MCF 10A (cell line): Measurements from ENCODE around the gene IVD. TPM values are rescaled to one million over a fixed set of nuclear protein-coding genes. Genes with fewer than 3 reads are reported as not detected.

Source experiments
- BruUV-seq: library from RNA; stranded (reverse); fragments of 400-500 nt; replicated peaks from 2 replicates; lab custom pipeline; 2021; lab: Mats Ljungman, UMichigan
- CTCF ChIA-PET: fragments of 300-600 bp; sonication (Branson Sonifier 250); formaldehyde crosslinking; extraction: SDS; loops from one replicate; lab custom pipeline; 2021; ENCODE audit warnings: antibody characterized with exemption, inconsistent platforms; lab: Yijun Ruan, JAX
- POLR2A ChIA-PET: fragments of 300-600, 350-650 bp; sonication (Branson Sonifier 250); formaldehyde crosslinking; extraction: SDS; loops from one replicate; lab custom pipeline; 2020; ENCODE audit warnings: antibody characterized with exemption, inconsistent platforms; lab: Yijun Ruan, JAX
- DNase-seq: peaks from one replicate; pipeline ENCODE4 v3.0.0-alpha.2; 2018; ENCODE audit not compliant: unreplicated experiment
- H3K27ac Mint-ChIP-seq: one replicate; pipeline ENCODE4 v1.8.0; 2022; ENCODE audit warnings: mild to moderate bottlenecking, low read depth, mixed read lengths; ENCODE audit not compliant: unreplicated experiment
- H3K27me3 Mint-ChIP-seq: one replicate; pipeline ENCODE4 v1.8.0; 2022; ENCODE audit warnings: mixed read lengths; ENCODE audit not compliant: insufficient read depth, unreplicated experiment
- H3K36me3 Mint-ChIP-seq: one replicate; pipeline ENCODE4 v1.8.0; 2022; ENCODE audit warnings: mild to moderate bottlenecking, moderate library complexity, mixed read lengths; ENCODE audit not compliant: insufficient read depth, unreplicated experiment
- H3K4me1 Mint-ChIP-seq: one replicate; pipeline ENCODE4 v1.8.0; 2022; ENCODE audit warnings: mixed read lengths; ENCODE audit not compliant: insufficient read depth, unreplicated experiment
- H3K4me3 Mint-ChIP-seq: one replicate; pipeline ENCODE4 v1.8.0; 2022; ENCODE audit warnings: mild to moderate bottlenecking, moderate library complexity, mixed read lengths; ENCODE audit not compliant: unreplicated experiment
- H3K9me3 Mint-ChIP-seq: one replicate; pipeline ENCODE4 v1.8.0; 2022; ENCODE audit warnings: mixed read lengths; ENCODE audit not compliant: unreplicated experiment
- CTCF ChIP-seq: fragments of 200-600 bp; IDR thresholded peaks from one replicate; pipeline ENCODE4 v1.8.0; 2022; ENCODE audit warnings: antibody characterized with exemption, mild to moderate bottlenecking; ENCODE audit not compliant: unreplicated experiment
- intact Hi-C: fragments of 100-400 bp; cut with micrococcal nuclease; formaldehyde crosslinking; loops from 2 replicates; pipeline ENCODE4 v1.14.1; 2022
- total RNA-seq: library from RNA; stranded (reverse); gene quantifications from 2 replicates; pipeline ENCODE4 v1.2.3, GENCODE V29; 2022

Gene IVD
- total RNA-seq, 1 experiment from 2014 or later: 61.6 TPM

- no peak for DNase-seq
- H3K27me3 Mint-ChIP-seq: no peaks in the 10 kb centered on the region
- TF ChIP-seq CTCF: no peak
- intact Hi-C loops: loop anchor here (5.0 kb wide), 1 partner anchor 51 kb away; no protein-coding TSS in a partner anchor
- BruUV-seq: no TSS peak
- H3K27ac Mint-ChIP-seq: peak overlapping the region; percentile 41
- no peaks in the 10 kb centered on the region for H3K9me3 Mint-ChIP-seq
- H3K4me1 Mint-ChIP-seq: peaks cover 33% of the 10 kb centered on the region
- ChIA-PET CTCF (interaction anchor here (0.5 to 1.8 kb wide), 5 partner anchors 9 to 435 kb away, joined by 3 to 7 read pairs (median 4); partner anchors contain the start of gene BAHD1), POLR2A (interaction anchor here (0.7 to 3.7 kb wide), 10 partner anchors 11 to 320 kb away, joined by 3 to 25 read pairs (median 4); partner anchors contain the start of genes BAHD1, CCDC32, CHST14 and RPUSD2)
- peaks cover 10% of the 10 kb centered on the region for H3K36me3 Mint-ChIP-seq
- no peak overlapping the region for H3K4me3 Mint-ChIP-seq
Measured at GRCh38 chr15:40456738-40457137, 51.1 kb downstream of the IVD start.

- no peak for DNase-seq
- Mint-ChIP-seq H3K4me3 (no peak overlapping the region), H3K27me3 (no peaks in the 10 kb centered on the region), H3K27ac (no peak overlapping the region), H3K36me3 (peaks cover 15% of the 10 kb centered on the region), H3K9me3 (no peaks in the 10 kb centered on the region), H3K4me1 (peaks cover 31% of the 10 kb centered on the region)
- intact Hi-C loops: loop anchor here (5.0 kb wide), 1 partner anchor 49 kb away; no protein-coding TSS in a partner anchor
- no peak for TF ChIP-seq CTCF
- ChIA-PET CTCF (interaction anchor here (1.0 kb wide), 1 partner anchor 13 kb away, joined by 4 read pairs; no protein-coding TSS in a partner anchor), POLR2A (interaction anchor here (1.1 kb wide), 1 partner anchor 19 kb away, joined by 4 read pairs; no protein-coding TSS in a partner anchor)
- BruUV-seq: TSS peak; percentile 30
Measured at GRCh38 chr15:40458495-40459371, 53.1 kb downstream of the IVD start.

GRCh38 chr15:40459391-40460015, 53.9 kb downstream of the IVD start:
- TF ChIP-seq CTCF: no peak
- BruUV-seq: no TSS peak

More at GRCh38 chr15:40459391-40460015, 53.9 kb downstream of the IVD start:
- H3K36me3 Mint-ChIP-seq: peaks cover 18% of the 10 kb centered on the region
- H3K27me3 Mint-ChIP-seq: no peaks in the 10 kb centered on the region
- peaks cover 23% of the 10 kb centered on the region for H3K4me1 Mint-ChIP-seq
- DNase-seq: no peak
- no peak overlapping the region for H3K4me3 Mint-ChIP-seq
- POLR2A ChIA-PET: no interaction called here
- intact Hi-C loops: loop anchor here (5.0 kb wide), 1 partner anchor 48 kb away; no protein-coding TSS in a partner anchor
- no peaks in the 10 kb centered on the region for H3K9me3 Mint-ChIP-seq
- H3K27ac Mint-ChIP-seq: no peak overlapping the region
- CTCF ChIA-PET: interaction anchor here (1.0 kb wide), 1 partner anchor 14 kb away, joined by 4 read pairs; no protein-coding TSS in a partner anchor
